ENCODE data around the gene CPM. TPM values are rescaled to one million over a fixed set of nuclear protein-coding genes. Genes with fewer than 3 reads are reported as not detected.

CPM gene
- total RNA-seq, 1 experiment from 2014 or later = 0.96 TPM

DNA sequence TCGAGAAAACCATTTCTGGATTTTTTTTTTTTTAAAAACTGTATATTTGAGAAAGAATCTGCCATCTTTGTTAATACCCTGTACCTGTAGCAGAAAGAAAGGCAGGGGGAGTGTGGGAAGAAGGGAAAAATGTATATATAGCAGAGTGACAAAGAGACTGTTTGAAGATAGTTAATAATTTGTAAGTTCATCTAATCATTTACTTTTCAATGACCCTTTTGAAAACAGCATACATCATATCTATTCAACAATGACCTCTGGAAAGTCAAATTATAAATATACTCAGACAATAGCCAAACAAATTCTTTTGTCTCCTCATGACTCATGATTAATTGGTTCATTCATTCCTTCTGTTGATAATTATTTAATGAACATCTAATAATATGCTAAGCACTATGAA lies 10.9 kb upstream of the CPM start:
- 0 out of 2 replicates have a peak, but pooled peaks cover 3% of the 10 kb centered on the region for H3K27me3 Mint-ChIP-seq (ENCODE audit: low read depth)
- no peaks in the 10 kb centered on the region for H3K4me1 Mint-ChIP-seq
- TF ChIP-seq, protein P1, sequence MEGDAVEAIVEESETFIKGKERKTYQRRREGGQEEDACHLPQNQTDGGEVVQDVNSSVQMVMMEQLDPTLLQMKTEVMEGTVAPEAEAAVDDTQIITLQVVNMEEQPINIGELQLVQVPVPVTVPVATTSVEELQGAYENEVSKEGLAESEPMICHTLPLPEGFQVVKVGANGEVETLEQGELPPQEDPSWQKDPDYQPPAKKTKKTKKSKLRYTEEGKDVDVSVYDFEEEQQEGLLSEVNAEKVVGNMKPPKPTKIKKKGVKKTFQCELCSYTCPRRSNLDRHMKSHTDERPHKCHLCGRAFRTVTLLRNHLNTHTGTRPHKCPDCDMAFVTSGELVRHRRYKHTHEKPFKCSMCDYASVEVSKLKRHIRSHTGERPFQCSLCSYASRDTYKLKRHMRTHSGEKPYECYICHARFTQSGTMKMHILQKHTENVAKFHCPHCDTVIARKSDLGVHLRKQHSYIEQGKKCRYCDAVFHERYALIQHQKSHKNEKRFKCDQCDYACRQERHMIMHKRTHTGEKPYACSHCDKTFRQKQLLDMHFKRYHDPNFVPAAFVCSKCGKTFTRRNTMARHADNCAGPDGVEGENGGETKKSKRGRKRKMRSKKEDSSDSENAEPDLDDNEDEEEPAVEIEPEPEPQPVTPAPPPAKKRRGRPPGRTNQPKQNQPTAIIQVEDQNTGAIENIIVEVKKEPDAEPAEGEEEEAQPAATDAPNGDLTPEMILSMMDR (IDR thresholded peaks at IDR 0.05) = no peak
- TF ChIP-seq CBFB (CRISPR knock-in tag; IDR thresholded peaks at IDR 0.05; ENCODE audit: low read depth) (no peak), NR2C2 (CRISPR knock-in tag; IDR thresholded peaks at IDR 0.05) (no peak), ZNF396 (CRISPR knock-in tag; IDR thresholded peaks at IDR 0.05; ENCODE audit: borderline replicate concordance) (no peak), RELA (CRISPR knock-in tag; IDR thresholded peaks at IDR 0.05; ENCODE audit: borderline replicate concordance) (no peak), IRF2 (CRISPR knock-in tag; IDR thresholded peaks at IDR 0.05; ENCODE audit: borderline replicate concordance, low read depth) (no peak), TEAD1 (CRISPR knock-in tag; IDR thresholded peaks at IDR 0.05) (no peak), OVOL2 (CRISPR knock-in tag; IDR thresholded peaks at IDR 0.05; ENCODE audit: borderline replicate concordance) (no peak), SP1 (CRISPR knock-in tag; conservative IDR thresholded peaks at IDR 0.05) (no peak), ESRRA (CRISPR knock-in tag; IDR thresholded peaks at IDR 0.05; ENCODE audit: borderline replicate concordance) (no peak)
- TF ChIP-seq, protein P2, sequence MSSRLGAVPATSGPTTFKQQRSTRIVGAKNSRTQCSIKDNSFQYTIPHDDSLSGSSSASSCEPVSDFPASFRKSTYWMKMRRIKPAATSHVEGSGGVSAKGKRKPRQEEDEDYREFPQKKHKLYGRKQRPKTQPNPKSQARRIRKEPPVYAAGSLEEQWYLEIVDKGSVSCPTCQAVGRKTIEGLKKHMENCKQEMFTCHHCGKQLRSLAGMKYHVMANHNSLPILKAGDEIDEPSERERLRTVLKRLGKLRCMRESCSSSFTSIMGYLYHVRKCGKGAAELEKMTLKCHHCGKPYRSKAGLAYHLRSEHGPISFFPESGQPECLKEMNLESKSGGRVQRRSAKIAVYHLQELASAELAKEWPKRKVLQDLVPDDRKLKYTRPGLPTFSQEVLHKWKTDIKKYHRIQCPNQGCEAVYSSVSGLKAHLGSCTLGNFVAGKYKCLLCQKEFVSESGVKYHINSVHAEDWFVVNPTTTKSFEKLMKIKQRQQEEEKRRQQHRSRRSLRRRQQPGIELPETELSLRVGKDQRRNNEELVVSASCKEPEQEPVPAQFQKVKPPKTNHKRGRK (CRISPR knock-in tag; IDR thresholded peaks at IDR 0.05; ENCODE audit: borderline replicate concordance) = no peak
- TF ChIP-seq, protein P3, sequence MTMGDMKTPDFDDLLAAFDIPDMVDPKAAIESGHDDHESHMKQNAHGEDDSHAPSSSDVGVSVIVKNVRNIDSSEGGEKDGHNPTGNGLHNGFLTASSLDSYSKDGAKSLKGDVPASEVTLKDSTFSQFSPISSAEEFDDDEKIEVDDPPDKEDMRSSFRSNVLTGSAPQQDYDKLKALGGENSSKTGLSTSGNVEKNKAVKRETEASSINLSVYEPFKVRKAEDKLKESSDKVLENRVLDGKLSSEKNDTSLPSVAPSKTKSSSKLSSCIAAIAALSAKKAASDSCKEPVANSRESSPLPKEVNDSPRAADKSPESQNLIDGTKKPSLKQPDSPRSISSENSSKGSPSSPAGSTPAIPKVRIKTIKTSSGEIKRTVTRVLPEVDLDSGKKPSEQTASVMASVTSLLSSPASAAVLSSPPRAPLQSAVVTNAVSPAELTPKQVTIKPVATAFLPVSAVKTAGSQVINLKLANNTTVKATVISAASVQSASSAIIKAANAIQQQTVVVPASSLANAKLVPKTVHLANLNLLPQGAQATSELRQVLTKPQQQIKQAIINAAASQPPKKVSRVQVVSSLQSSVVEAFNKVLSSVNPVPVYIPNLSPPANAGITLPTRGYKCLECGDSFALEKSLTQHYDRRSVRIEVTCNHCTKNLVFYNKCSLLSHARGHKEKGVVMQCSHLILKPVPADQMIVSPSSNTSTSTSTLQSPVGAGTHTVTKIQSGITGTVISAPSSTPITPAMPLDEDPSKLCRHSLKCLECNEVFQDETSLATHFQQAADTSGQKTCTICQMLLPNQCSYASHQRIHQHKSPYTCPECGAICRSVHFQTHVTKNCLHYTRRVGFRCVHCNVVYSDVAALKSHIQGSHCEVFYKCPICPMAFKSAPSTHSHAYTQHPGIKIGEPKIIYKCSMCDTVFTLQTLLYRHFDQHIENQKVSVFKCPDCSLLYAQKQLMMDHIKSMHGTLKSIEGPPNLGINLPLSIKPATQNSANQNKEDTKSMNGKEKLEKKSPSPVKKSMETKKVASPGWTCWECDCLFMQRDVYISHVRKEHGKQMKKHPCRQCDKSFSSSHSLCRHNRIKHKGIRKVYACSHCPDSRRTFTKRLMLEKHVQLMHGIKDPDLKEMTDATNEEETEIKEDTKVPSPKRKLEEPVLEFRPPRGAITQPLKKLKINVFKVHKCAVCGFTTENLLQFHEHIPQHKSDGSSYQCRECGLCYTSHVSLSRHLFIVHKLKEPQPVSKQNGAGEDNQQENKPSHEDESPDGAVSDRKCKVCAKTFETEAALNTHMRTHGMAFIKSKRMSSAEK (CRISPR knock-in tag; IDR thresholded peaks at IDR 0.05; ENCODE audit: borderline replicate concordance) = no peak
- TF ChIP-seq, protein P4, sequence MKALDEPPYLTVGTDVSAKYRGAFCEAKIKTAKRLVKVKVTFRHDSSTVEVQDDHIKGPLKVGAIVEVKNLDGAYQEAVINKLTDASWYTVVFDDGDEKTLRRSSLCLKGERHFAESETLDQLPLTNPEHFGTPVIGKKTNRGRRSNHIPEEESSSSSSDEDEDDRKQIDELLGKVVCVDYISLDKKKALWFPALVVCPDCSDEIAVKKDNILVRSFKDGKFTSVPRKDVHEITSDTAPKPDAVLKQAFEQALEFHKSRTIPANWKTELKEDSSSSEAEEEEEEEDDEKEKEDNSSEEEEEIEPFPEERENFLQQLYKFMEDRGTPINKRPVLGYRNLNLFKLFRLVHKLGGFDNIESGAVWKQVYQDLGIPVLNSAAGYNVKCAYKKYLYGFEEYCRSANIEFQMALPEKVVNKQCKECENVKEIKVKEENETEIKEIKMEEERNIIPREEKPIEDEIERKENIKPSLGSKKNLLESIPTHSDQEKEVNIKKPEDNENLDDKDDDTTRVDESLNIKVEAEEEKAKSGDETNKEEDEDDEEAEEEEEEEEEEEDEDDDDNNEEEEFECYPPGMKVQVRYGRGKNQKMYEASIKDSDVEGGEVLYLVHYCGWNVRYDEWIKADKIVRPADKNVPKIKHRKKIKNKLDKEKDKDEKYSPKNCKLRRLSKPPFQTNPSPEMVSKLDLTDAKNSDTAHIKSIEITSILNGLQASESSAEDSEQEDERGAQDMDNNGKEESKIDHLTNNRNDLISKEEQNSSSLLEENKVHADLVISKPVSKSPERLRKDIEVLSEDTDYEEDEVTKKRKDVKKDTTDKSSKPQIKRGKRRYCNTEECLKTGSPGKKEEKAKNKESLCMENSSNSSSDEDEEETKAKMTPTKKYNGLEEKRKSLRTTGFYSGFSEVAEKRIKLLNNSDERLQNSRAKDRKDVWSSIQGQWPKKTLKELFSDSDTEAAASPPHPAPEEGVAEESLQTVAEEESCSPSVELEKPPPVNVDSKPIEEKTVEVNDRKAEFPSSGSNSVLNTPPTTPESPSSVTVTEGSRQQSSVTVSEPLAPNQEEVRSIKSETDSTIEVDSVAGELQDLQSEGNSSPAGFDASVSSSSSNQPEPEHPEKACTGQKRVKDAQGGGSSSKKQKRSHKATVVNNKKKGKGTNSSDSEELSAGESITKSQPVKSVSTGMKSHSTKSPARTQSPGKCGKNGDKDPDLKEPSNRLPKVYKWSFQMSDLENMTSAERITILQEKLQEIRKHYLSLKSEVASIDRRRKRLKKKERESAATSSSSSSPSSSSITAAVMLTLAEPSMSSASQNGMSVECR (CRISPR knock-in tag; IDR thresholded peaks at IDR 0.05; ENCODE audit: borderline replicate concordance) = no peak
- ChIA-PET POLR2A (interaction anchor here (0.6 to 0.7 kb wide), 2 partner anchors 25 to 121 kb away, joined by 3 read pairs; no protein-coding TSS in a partner anchor), CTCF (interaction anchor here (0.7 kb wide), 1 partner anchor 72 kb away, joined by 3 read pairs; no protein-coding TSS in a partner anchor)
- H3K9me3 Mint-ChIP-seq = no peaks in the 10 kb centered on the region
- DNase-seq (ENCODE audit: low spot score) (no peak), ATAC-seq (no peak)
- H3K4me3 Mint-ChIP-seq = no peak overlapping the region
- no peaks in the 10 kb centered on the region for H3K36me3 Mint-ChIP-seq
- H3K27ac Mint-ChIP-seq = no peak overlapping the region

DNA sequence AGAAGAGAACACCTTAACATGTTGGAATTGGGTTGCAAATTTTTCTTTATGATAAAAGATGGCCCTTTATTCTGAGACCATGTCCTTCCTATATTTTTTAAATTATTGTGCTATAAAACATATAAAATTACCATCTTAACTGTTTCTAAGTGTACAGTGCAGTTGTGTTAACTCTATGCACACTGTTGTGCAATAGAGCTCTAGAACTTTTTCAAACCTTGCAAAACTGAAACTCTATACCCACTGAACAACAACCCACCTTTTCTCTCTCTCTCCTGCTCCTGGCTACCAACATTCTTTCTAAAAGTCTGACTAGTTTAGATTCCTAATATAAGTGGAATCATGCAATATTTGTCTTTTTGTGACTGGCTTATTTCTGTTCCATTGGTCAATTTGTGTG lies 7.8 kb upstream of the CPM start:
- no peaks in the 10 kb centered on the region for H3K36me3 Mint-ChIP-seq
- DNase-seq (ENCODE audit: low spot score) = no peak
- H3K27ac Mint-ChIP-seq = no peak overlapping the region
- H3K4me3 Mint-ChIP-seq = no peak overlapping the region
- POLR2A ChIA-PET = no interaction called here
- ATAC-seq = no peak
- CTCF ChIA-PET = no interaction called here
- peaks cover 4% of the 10 kb centered on the region; the same call in 1 of the 2 replicates for H3K4me1 Mint-ChIP-seq
- H3K27me3 Mint-ChIP-seq (ENCODE audit: low read depth) = peaks cover 6% of the 10 kb centered on the region
- H3K9me3 Mint-ChIP-seq = no peaks in the 10 kb centered on the region
- TF ChIP-seq, protein P5, sequence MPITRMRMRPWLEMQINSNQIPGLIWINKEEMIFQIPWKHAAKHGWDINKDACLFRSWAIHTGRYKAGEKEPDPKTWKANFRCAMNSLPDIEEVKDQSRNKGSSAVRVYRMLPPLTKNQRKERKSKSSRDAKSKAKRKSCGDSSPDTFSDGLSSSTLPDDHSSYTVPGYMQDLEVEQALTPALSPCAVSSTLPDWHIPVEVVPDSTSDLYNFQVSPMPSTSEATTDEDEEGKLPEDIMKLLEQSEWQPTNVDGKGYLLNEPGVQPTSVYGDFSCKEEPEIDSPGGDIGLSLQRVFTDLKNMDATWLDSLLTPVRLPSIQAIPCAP (CRISPR knock-in tag; IDR thresholded peaks at IDR 0.05) = no peak
- TF ChIP-seq, protein P6, sequence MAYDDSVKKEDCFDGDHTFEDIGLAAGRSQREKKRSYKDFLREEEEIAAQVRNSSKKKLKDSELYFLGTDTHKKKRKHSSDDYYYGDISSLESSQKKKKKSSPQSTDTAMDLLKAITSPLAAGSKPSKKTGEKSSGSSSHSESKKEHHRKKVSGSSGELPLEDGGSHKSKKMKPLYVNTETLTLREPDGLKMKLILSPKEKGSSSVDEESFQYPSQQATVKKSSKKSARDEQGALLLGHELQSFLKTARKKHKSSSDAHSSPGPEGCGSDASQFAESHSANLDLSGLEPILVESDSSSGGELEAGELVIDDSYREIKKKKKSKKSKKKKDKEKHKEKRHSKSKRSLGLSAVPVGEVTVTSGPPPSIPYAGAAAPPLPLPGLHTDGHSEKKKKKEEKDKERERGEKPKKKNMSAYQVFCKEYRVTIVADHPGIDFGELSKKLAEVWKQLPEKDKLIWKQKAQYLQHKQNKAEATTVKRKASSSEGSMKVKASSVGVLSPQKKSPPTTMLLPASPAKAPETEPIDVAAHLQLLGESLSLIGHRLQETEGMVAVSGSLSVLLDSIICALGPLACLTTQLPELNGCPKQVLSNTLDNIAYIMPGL (CRISPR knock-in tag; IDR thresholded peaks at IDR 0.05) = no peak
- TF ChIP-seq ZNF232 (CRISPR knock-in tag; IDR thresholded peaks at IDR 0.05) = no peak

All from WTC11 (cell line).